ENCODE results near the gene AKT1S1. TPM values are rescaled to one million over a fixed set of nuclear protein-coding genes. Genes with fewer than 3 reads are reported as not detected.

The AKT1S1 gene
- total and polyA plus RNA-seq, 2 experiments from 2014 or later: 15.6 to 74.5 TPM

DNA sequence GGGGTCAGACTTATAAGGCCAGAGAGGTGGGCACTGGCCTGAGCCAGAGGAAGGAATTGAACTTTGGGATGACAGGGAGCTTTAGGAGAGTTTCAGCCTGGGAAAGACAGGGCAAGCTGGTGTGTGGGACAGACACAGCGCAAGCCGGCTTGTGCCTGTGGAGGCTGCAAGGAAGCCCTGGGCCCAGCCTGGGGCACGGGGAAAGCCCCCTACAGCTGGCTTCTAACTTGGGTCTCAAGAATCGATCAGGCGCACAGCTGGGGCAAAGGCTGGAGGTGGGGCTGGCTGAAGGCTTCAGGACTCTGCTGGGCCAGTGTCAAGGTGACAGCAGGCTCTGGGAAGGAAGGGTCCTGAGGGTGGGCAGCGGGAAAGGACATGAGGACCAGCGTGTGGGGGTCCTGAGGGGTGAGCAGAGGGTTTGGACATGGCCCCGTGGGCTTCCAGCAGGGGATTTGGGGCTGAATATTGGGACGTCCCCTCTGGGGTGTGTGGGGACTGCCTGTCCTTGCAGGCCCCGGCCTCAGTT, 23.2 kb downstream of the AKT1S1 start:
- H3K27ac ChIP-seq: no peak overlapping the region
- H3K4me2 ChIP-seq: peak overlapping the region; percentile 99
- peaks cover 65% of the 10 kb centered on the region for H3K79me2 ChIP-seq
- TF ChIP-seq, protein P1, sequence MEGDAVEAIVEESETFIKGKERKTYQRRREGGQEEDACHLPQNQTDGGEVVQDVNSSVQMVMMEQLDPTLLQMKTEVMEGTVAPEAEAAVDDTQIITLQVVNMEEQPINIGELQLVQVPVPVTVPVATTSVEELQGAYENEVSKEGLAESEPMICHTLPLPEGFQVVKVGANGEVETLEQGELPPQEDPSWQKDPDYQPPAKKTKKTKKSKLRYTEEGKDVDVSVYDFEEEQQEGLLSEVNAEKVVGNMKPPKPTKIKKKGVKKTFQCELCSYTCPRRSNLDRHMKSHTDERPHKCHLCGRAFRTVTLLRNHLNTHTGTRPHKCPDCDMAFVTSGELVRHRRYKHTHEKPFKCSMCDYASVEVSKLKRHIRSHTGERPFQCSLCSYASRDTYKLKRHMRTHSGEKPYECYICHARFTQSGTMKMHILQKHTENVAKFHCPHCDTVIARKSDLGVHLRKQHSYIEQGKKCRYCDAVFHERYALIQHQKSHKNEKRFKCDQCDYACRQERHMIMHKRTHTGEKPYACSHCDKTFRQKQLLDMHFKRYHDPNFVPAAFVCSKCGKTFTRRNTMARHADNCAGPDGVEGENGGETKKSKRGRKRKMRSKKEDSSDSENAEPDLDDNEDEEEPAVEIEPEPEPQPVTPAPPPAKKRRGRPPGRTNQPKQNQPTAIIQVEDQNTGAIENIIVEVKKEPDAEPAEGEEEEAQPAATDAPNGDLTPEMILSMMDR (IDR thresholded peaks at IDR 0.05; ENCODE audit: poor library complexity): no peak
- TF ChIP-seq EZH2phosphoT487 (IDR thresholded peaks at IDR 0.05; ENCODE audit: low read depth, severe bottlenecking, unreplicated experiment) (no peak), EZH2 (IDR thresholded peaks at IDR 0.05; ENCODE audit: borderline replicate concordance) (no peak)
- no peaks in the 10 kb centered on the region for H3K9me2 ChIP-seq (replicated peaks; ENCODE audit: insufficient read depth)
- H3K4me3 ChIP-seq: no peak overlapping the region
- no peaks in the 10 kb centered on the region for H3K27me3 ChIP-seq
- DNase-seq (ENCODE audit: low spot score): no peak
- H2AFZ ChIP-seq: no peak overlapping the region
- H4K20me1 ChIP-seq (ENCODE audit: insufficient read depth, poor library complexity, severe bottlenecking): peaks cover 62% of the 10 kb centered on the region
- peaks cover 12% of the 10 kb centered on the region for H3K4me1 ChIP-seq (ENCODE audit: insufficient read depth)
- WGBS (ENCODE audit: low lambda C conversion rate, missing lambda C conversion rate): 90% methylated on average over 9 of the region's 10 CpGs
- H3K36me3 ChIP-seq (replicated peaks; ENCODE audit: insufficient read depth, low read depth): peaks cover 5% of the 10 kb centered on the region
- H3K9me3 ChIP-seq (ENCODE audit: low read depth): no peaks in the 10 kb centered on the region

DNA sequence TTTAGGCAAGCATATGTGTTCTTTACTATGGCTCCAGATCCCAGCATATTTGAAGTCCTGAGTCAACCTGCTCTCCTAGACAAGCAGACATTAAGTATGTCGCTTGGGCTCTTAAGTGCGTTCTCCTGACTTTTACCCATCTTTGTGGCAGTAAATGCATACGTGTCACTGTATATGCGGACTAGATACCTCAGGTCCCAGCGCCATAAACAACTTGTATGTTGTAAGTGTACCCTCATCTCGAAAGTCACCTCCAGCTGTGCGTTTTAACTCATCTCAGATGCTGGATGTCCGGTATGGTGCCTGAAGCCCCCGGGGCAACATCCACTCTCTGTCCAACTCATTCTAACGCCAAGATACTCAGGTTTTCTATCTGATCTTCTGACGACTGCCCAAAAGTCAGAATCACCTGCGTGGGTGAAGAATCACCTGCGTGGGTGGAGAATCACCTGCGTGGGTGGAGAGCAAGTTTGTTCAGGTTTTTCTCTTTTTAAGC, 24.5 kb downstream of the AKT1S1 start:
- H3K9me2 ChIP-seq (replicated peaks; ENCODE audit: insufficient read depth): no peaks in the 10 kb centered on the region
- no peaks in the 10 kb centered on the region for H3K9me3 ChIP-seq (ENCODE audit: low read depth)
- no peak for DNase-seq (ENCODE audit: low spot score)
- 62% methylated on average over 14 of the region's 14 CpGs for WGBS (ENCODE audit: low lambda C conversion rate, missing lambda C conversion rate)
- no peak for TF ChIP-seq EZH2 (IDR thresholded peaks at IDR 0.05; ENCODE audit: borderline replicate concordance)
- TF ChIP-seq, protein P1 (IDR thresholded peaks at IDR 0.05; ENCODE audit: poor library complexity): no peak
- TF ChIP-seq EZH2phosphoT487 (IDR thresholded peaks at IDR 0.05; ENCODE audit: low read depth, severe bottlenecking, unreplicated experiment): no peak
- H3K27me3 ChIP-seq: no peaks in the 10 kb centered on the region
- H3K4me2 ChIP-seq: peak overlapping the region; percentile 99
- H3K79me2 ChIP-seq: peaks cover 69% of the 10 kb centered on the region
- H2AFZ ChIP-seq: no peak overlapping the region
- H3K4me3 ChIP-seq: peak overlapping the region; percentile 66
- H3K4me1 ChIP-seq (ENCODE audit: insufficient read depth): peaks cover 12% of the 10 kb centered on the region
- H4K20me1 ChIP-seq (ENCODE audit: insufficient read depth, poor library complexity, severe bottlenecking): peaks cover 60% of the 10 kb centered on the region
- no peak overlapping the region for H3K27ac ChIP-seq
- peaks cover 5% of the 10 kb centered on the region for H3K36me3 ChIP-seq (replicated peaks; ENCODE audit: insufficient read depth, low read depth)

DNA sequence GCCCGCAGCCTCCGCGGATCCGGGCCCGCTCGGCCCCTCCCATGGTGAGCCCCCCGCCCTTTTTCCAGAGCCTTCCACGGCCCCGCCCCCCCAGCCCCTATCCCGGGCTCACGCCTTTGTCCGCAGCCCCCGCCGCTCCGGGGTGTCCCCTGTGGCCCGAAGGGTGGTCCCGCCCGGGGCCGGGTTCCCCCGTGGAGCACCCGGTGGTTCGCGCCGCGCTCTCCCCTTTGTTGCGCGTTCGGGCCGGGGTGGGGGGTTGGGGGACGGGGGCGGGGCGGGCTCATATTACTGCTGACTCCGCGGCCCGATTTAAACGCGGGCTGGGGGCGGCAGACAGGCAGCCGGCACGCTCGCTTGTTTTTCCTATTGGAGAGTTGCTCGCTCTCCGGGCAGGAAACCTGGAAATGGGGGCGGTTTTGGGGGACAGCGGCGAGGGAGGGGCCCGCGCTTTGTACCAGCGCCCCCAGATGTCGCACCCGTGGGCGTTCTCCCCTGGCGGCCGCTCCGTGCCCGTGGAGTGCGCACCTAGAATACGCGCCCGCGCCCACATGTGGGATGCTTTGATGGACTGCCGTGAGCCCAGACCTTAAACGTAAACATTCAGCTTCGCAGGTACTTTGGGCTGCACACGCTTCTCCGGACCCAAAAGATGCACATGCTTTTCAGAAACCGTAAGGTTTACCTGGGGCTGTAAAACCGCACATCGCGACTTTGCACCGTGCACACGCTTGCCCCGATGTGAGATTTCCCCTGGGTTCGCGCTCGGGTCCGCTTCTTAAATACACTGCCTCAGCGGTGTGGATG, 25.5 kb downstream of the AKT1S1 start:
- H4K20me1 ChIP-seq (ENCODE audit: insufficient read depth, poor library complexity, severe bottlenecking): peaks cover 50% of the 10 kb centered on the region
- peaks cover 12% of the 10 kb centered on the region for H3K4me1 ChIP-seq (ENCODE audit: insufficient read depth)
- H3K36me3 ChIP-seq (replicated peaks; ENCODE audit: insufficient read depth, low read depth): peaks cover 5% of the 10 kb centered on the region
- peak overlapping the region; percentile 66 for H3K4me3 ChIP-seq
- DNase-seq (ENCODE audit: low spot score): peak; percentile 53
- peaks cover 69% of the 10 kb centered on the region for H3K79me2 ChIP-seq
- H2AFZ ChIP-seq: peak overlapping the region; percentile 64
- 3% methylated on average over 40 of the region's 78 CpGs for WGBS (ENCODE audit: low lambda C conversion rate, missing lambda C conversion rate)
- H3K9me2 ChIP-seq (replicated peaks; ENCODE audit: insufficient read depth): no peaks in the 10 kb centered on the region
- no peaks in the 10 kb centered on the region for H3K9me3 ChIP-seq (ENCODE audit: low read depth)
- peak overlapping the region; percentile 100 for H3K27ac ChIP-seq
- TF ChIP-seq, protein P1 (IDR thresholded peaks at IDR 0.05; ENCODE audit: poor library complexity): no peak
- TF ChIP-seq EZH2 (IDR thresholded peaks at IDR 0.05; ENCODE audit: borderline replicate concordance): no peak
- TF ChIP-seq EZH2phosphoT487 (IDR thresholded peaks at IDR 0.05; ENCODE audit: low read depth, severe bottlenecking, unreplicated experiment): no peak
- peak overlapping the region; percentile 99 for H3K4me2 ChIP-seq
- H3K27me3 ChIP-seq: no peaks in the 10 kb centered on the region
